Left lobe of liver (tissue), 2 donors: ENCODE measurements around the gene ANKRD30B. TPM values are rescaled to one million over a fixed set of nuclear protein-coding genes. Genes with fewer than 3 reads are reported as not detected.
"Not testable (repeated sequence)": the region's sequence is repeated elsewhere in the genome, so short reads cannot be mapped to it uniquely, and the experiment has no call there.

Experiments used
- ATAC-seq: fragments of 200-7000 bp; cut with Tn5 transposase; one replicate; pipeline ENCODE4 v1.9.1; 2020; ENCODE audit warnings: mild to moderate bottlenecking, moderate library complexity
- DNase-seq: peaks from one replicate; pipeline ENCODE4 v3.0.0-alpha.2; 2020; ENCODE audit warnings: low spot score
- total RNA-seq: library from RNA; stranded (reverse); gene quantifications from one replicate; pipeline ENCODE4 v1.2.1, GENCODE V29; 2021
- donor health status: DM: no; HTN: no; CAD: no; lungs with moderate emphysema.
- donor health status: DM: no; HTN: yes; CAD: no.

ANKRD30B gene, protein sequence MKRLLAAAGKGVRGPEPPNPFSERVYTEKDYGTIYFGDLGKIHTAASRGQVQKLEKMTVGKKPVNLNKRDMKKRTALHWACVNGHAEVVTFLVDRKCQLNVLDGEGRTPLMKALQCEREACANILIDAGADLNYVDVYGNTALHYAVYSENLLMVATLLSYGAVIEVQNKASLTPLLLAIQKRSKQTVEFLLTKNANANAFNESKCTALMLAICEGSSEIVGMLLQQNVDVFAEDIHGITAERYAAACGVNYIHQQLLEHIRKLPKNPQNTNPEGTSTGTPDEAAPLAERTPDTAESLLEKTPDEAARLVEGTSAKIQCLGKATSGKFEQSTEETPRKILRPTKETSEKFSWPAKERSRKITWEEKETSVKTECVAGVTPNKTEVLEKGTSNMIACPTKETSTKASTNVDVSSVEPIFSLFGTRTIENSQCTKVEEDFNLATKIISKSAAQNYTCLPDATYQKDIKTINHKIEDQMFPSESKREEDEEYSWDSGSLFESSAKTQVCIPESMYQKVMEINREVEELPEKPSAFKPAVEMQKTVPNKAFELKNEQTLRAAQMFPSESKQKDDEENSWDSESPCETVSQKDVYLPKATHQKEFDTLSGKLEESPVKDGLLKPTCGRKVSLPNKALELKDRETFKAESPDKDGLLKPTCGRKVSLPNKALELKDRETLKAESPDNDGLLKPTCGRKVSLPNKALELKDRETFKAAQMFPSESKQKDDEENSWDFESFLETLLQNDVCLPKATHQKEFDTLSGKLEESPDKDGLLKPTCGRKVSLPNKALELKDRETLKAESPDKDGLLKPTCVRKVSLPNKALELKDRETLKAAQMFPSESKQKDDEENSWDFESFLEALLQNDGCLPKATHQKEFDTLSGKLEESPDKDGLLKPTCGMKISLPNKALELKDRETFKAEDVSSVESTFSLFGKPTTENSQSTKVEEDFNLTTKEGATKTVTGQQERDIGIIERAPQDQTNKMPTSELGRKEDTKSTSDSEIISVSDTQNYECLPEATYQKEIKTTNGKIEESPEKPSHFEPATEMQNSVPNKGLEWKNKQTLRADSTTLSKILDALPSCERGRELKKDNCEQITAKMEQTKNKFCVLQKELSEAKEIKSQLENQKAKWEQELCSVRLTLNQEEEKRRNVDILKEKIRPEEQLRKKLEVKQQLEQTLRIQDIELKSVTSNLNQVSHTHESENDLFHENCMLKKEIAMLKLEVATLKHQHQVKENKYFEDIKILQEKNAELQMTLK (N-terminal part only)
- not detected for total RNA-seq

- DNase-seq (no peak), ATAC-seq (no peak)
These were observed at the start of gene ANKRD30B for GRCh38 chr18:14747513-14748474. ANKRD30B (plus strand) TSS chr18:14748172; CDS start chr18:14748420, 248 bp downstream.

DNA sequence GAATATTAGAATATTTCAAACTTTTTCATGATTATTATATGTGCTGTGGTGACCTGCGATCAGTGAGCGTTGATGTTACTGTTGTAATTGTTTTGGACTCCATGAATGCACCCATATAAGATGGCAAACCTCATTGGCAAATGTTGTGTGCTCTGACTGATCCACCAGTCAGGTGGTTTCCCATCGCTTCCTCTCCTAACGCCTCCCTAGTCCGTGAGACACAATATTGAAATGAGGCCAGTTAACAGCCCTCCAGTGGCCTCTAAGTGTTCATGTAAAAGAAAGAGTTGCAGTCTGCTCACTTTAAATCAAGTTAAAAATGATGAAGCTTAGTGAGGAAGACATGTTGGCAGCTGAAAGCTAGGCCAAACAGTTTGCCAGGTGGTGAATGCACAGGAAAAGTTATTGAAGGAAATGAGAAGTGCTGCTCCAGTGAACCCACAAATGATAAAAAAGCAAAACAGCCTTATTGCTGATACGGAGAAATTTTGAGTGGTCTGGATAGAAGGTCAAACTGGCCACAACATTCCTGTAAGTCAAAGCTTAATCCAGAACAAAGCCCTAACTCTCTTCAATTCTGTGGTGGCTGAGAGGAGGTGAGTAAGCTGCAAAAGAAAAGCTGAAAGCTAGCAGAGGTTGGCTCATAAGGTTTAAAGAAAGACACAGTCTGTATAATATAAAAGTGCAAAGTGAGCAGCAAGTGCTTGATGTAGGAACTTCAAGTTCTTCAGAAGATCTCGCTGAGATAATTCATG is 46.5 kb upstream of the ANKRD30B start:
- ATAC-seq, DNase-seq: not testable (repeated sequence)

DNA sequence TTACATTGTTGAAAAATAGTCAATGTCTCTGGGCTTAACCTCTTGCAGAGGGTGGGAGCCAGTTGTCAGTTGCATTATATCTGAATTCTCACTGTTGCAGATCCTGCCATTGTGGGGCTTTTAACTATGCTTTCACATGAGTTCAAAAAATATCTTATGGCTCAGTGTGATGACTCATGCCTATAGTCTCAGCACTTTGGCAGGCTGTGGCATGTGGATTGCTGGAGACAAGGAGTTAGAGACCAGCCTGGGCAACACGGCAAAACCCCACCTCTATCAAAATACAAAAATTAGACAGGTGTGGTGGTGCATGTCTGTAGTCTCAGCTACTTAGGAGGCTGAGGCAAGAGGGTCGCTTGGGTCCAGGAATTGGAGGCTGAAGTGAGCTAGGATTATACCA is 38.2 kb upstream of the ANKRD30B start:
- DNase-seq, ATAC-seq: not testable (repeated sequence)

GRCh38 chr18:14721569-14721968 is 26.4 kb upstream of the ANKRD30B start:
- not testable (repeated sequence) for DNase-seq, ATAC-seq

- DNase-seq, ATAC-seq: not testable (repeated sequence)
These were observed 8.9 kb upstream of the ANKRD30B start for GRCh38 chr18:14739056-14739455.

GRCh38 chr18:14746897-14747296 is 1.1 kb upstream of the ANKRD30B start:
- DNase-seq (no peak), ATAC-seq (no peak)

DNA sequence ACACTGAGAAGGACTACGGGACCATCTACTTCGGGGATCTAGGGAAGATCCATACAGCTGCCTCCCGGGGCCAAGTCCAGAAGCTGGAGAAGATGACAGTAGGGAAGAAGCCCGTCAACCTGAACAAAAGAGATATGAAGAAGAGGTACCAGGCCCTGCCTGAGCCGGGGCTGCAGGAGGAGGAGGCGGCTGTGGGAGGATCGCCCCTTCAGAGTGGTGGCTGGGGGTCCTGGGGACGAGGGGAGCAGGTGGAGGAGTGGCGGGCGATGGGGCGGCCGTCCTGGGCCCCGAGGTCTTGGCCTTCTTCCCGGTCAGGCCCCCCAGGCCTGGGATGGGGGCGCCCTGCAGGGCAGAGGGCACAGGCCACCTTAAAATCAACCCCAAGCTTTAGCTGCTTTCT is 524 bp downstream of the ANKRD30B start:
- DNase-seq (no peak), ATAC-seq (no peak)

DNA sequence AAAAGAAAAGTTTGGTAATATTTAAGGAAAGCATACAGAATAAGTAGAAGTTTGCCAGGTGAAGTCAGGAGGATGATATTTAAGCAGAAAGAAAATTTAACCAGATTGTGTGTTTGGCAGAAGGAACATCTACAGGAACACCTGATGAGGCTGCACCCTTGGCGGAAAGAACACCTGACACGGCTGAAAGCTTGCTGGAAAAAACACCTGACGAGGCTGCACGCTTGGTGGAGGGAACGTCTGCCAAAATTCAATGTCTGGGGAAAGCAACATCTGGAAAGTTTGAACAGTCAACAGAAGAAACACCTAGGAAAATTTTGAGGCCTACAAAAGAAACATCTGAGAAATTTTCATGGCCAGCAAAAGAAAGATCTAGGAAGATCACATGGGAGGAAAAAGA is 15.6 kb downstream of the ANKRD30B start:
- DNase-seq, ATAC-seq: not testable (repeated sequence)

DNA sequence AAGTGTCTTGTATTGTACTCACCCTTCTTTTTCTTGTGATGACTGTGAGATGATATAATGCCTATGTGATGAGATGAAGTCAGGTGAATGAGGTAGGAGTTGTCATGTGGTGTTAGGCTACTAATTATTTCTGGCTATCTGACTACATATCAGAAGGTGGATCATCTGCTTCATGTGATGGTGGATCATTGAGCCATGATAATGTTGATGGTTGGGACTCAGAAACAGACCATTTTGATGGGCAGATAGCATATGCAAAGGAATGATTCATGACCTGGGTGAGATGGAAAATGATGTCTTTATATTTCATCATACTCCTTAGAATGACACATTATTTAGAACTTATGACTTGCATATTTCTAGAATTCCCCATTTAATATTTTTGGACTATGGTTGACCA is 19.5 kb downstream of the ANKRD30B start:
- no peak for ATAC-seq
- no peak for DNase-seq

DNA sequence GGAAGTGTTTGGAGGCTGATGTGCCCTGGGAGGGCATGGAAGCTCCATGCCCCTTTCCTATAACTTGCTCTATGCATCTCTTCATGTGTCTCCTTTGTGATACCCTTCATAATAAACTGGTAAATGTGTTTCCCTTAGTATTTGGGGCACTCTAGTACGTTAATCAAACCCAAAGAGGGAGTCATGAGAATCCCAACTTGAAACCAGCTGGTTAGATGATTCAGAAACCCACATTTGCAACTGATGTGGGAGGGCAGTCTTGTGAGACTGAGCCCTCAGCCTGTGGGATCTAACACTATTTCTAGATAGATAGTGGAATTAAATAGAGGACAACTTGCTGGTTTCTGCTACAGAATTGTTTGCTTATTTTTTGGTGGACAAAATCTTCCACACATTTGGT is 20.3 kb downstream of the ANKRD30B start:
- ATAC-seq, result no peak
- DNase-seq, result no peak

DNA sequence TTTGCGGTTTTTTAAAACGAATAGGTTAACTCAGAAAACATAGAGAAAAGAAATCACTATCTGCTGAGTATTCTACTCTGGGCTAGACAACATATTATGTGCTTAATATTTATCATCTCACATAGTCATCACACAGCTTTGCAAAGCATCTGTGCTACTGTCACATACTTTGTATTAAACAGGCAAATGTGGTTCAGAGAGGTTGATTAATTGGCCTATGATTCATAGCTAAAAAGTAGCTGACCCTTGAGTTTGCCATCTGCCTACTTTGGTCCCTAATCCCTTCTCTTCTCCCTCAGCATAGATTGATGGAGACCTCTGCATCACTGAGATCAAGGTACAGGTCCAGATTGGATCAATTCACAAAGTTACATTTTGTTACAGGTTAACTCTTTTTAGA is 21.4 kb downstream of the ANKRD30B start:
- DNase-seq (no peak), ATAC-seq (no peak)

DNA sequence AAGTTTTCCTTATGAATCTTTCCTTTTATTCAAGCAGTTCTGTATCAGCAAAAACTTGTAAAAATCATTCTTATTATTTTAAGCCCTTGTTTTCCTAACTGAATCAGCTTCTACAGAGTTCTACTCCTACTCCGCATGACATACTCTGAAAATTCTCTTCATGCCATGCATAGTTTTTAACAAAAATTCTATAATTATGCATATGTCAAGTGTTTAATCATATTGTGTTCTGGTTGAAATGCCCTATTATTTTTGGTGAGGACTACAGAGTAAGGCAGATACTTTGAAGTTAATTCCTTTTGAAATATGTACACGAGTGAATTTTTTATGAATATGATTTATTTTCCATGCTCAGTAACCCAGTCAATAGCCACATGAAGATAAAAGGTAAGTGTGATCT is 28.8 kb downstream of the ANKRD30B start:
- no peak for ATAC-seq
- no peak for DNase-seq

DNA sequence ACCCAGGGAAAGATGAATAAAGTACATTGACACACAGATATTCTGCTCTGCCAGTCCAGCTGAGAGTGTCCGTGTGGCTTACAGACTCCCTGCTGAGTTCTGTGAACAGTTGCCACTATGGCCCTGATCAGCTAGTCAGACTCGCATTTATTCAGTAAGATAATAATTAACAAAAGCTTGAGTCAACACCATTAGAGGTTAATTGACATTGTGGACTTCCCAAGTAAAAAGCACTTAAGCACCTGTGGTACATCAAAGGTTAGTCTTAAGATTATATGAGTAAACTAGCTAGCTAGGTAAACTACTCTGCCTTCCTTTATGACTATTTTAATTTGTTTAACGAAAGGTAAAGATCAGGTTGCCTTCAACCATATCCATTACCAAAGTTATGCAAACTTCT is 33.7 kb downstream of the ANKRD30B start:
- no peak for DNase-seq
- ATAC-seq, result no peak

GRCh38 chr18:14784133-14784532 is 36.2 kb downstream of the ANKRD30B start:
- no peak for ATAC-seq

GRCh38 chr18:14796876-14797275 is 48.9 kb downstream of the ANKRD30B start:
- ATAC-seq, DNase-seq: not testable (repeated sequence)

More at GRCh38 chr18:14784133-14784532, 36.2 kb downstream of the ANKRD30B start:
- no peak for DNase-seq

DNA sequence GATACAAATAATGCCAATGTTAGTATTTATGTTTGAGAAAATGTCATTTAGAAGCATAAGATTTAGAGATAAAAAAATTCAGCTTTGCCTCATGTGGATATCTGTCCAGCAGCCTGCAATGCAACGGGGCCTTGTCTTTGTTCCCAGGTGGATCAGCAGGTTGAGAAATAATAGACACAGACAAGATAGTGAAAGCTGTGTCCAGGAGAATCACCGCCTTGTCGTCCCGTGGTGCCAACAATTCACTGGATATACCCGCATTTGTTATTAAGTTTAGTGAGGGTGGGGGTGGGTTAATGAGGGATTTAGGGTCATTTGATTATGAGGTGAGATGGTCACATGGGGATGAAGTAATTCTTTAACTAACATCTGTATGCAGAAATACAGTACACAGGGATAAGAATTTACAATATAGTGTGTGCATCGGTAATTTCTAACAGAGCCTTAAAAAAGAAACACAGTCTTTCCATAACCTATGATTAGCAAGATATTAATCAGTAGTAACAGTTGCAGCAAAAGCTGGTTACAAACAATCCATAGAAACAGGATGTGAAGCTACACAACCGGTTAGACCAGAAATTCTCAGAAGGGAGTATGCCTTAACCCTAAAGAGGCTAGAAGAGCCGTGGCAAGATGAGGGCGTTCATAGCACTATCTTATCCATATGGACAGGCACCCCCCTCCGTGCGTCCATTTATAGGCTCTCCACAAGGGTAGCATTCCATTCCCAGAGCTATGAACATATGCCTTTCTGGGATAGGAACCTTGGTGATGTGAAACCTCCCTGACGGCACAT is 50.2 kb downstream of the ANKRD30B start:
- not testable (repeated sequence) for ATAC-seq, DNase-seq

- not testable (repeated sequence) for ATAC-seq, DNase-seq
These were observed 63.1 kb downstream of the ANKRD30B start for GRCh38 chr18:14811081-14811480.
